OCI-LY1 (cell line): Measurements from ENCODE around the gene FBXW8.

Experiments
- H2AFZ ChIP-seq: fragments of 200-600 bp; sonication (generic), shearing (Covaris generic); 2 replicates; pipeline ENCODE4 v1.6.0; 2014; ENCODE audit warnings: antibody characterized with exemption, mild to moderate bottlenecking, low read length
- H3F3A ChIP-seq: fragments of 200-600 bp; sonication (generic), shearing (Covaris generic); 2 replicates; pipeline ENCODE4 v1.6.0; 2014; ENCODE audit warnings: mild to moderate bottlenecking, antibody characterized with exemption, low read length, moderate library complexity; ENCODE audit not compliant: insufficient read depth
- H3K27ac ChIP-seq: fragments of 200-600 bp; sonication (generic); 2 replicates; pipeline ENCODE4 v1.5.1; 2014; ENCODE audit warnings: low read length, mixed run types, mild to moderate bottlenecking, low read depth; ENCODE audit not compliant: poor library complexity, severe bottlenecking
- H3K27me3 ChIP-seq: fragments of 200-600 bp; sonication (generic); 2 replicates; pipeline ENCODE4 v1.6.0; 2014; ENCODE audit warnings: antibody characterized with exemption, mild to moderate bottlenecking, low read length, moderate library complexity; ENCODE audit not compliant: insufficient read depth
- H3K36me3 ChIP-seq: fragments of 200-600 bp; sonication (generic); 2 replicates; pipeline ENCODE4 v1.6.1; 2014; ENCODE audit warnings: mild to moderate bottlenecking, antibody characterized with exemption, low read length, moderate library complexity, mixed read lengths; ENCODE audit not compliant: insufficient read depth
- H3K4me1 ChIP-seq: fragments of 200-600 bp; sonication (generic); 2 replicates; pipeline ENCODE4 v1.5.1; 2014; ENCODE audit warnings: mild to moderate bottlenecking, low read length, moderate library complexity; ENCODE audit not compliant: insufficient read depth, severe bottlenecking
- H3K4me2 ChIP-seq: fragments of 200-600 bp; sonication (generic), shearing (Covaris generic); 2 replicates; pipeline ENCODE4 v1.6.1; 2014; ENCODE audit warnings: low read length
- H3K4me3 ChIP-seq: fragments of 200-600 bp; sonication (generic); 2 replicates; pipeline ENCODE4 v1.5.1; 2014; ENCODE audit warnings: low read length, low read depth, mild to moderate bottlenecking, mixed read lengths; ENCODE audit not compliant: poor library complexity, severe bottlenecking
- H3K79me2 ChIP-seq: fragments of 200-600 bp; shearing (Covaris generic); 2 replicates; pipeline ENCODE4 v1.6.1; 2016; ENCODE audit warnings: mixed run types, low read length, mixed read lengths; ENCODE audit not compliant: insufficient read depth
- H3K9ac ChIP-seq: fragments of 200-600 bp; sonication (generic), shearing (Covaris generic); 2 replicates; pipeline ENCODE4 v1.6.1; 2014; ENCODE audit warnings: mild to moderate bottlenecking, low read length, mixed read lengths
- H3K9me2 ChIP-seq: fragments of 200-600 bp; sonication (generic), shearing (Covaris generic); 2 replicates; pipeline ENCODE4 v1.6.1; 2014; ENCODE audit warnings: low read depth, mild to moderate bottlenecking, low read length, mixed read lengths
- H3K9me3 ChIP-seq: fragments of 200-600 bp; shearing (Covaris generic); 2 replicates; pipeline ENCODE4 v1.6.1; 2014; ENCODE audit warnings: low read length, mixed read lengths
- H4K20me1 ChIP-seq: fragments of 200-600 bp; sonication (generic), shearing (Covaris generic); 2 replicates; pipeline ENCODE4 v1.6.0; 2016; ENCODE audit warnings: mild to moderate bottlenecking, low read length; ENCODE audit not compliant: insufficient read depth
- EZH2 ChIP-seq: fragments of 200-600 bp; sonication (generic), shearing (Covaris generic); IDR thresholded peaks from 2 replicates; pipeline ENCODE4 v1.8.0; 2017; ENCODE audit warnings: borderline replicate concordance, mixed run types, mild to moderate bottlenecking, antibody characterized with exemption, low read length, moderate library complexity, mixed read lengths
- TF ChIP-seq, protein P1 (sequence below): fragments of 200-600 bp; sonication (generic), shearing (Covaris generic); IDR thresholded peaks from 2 replicates; pipeline ENCODE4 v1.5.1; 2017; ENCODE audit warnings: mild to moderate bottlenecking, antibody characterized with exemption, low read length, moderate library complexity, mixed read lengths

Gene FBXW8

DNA sequence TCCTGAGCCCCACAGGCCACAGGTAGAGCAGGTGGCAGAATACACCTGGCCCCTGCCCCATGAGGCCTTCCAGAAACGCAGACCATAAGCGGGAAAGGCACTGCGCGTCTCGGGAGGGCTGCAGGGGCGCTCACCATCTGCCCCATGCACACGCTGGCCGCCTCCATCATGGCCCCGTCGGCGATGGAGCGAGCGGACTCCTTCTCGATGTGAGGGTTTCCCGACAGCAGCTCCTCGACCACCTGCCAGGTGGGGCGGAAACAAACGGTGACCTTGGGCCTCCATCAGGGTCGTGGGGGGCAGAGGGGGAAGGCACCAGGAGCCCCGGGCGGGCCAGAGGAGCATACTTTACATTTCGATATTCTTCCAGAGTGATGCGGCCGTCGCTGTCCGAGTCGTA is 135.7 kb downstream of the FBXW8 start:
- no peaks in the 10 kb centered on the region for H3K9me3 ChIP-seq
- no peak overlapping the region for H3K4me3 ChIP-seq
- H3K4me2 ChIP-seq = no peak overlapping the region
- no peak overlapping the region for H3K27ac ChIP-seq
- H2AFZ ChIP-seq = no peak overlapping the region
- no peaks in the 10 kb centered on the region for H3K36me3 ChIP-seq
- no peaks in the 10 kb centered on the region for H3K4me1 ChIP-seq
- H4K20me1 ChIP-seq = no peaks in the 10 kb centered on the region
- H3F3A ChIP-seq = no peaks in the 10 kb centered on the region
- no peaks in the 10 kb centered on the region for H3K9me2 ChIP-seq
- no peak overlapping the region for H3K9ac ChIP-seq
- H3K27me3 ChIP-seq = peaks cover 10% of the 10 kb centered on the region; the same call in 1 of the 2 replicates
- no peaks in the 10 kb centered on the region for H3K79me2 ChIP-seq
- TF ChIP-seq, protein P1, sequence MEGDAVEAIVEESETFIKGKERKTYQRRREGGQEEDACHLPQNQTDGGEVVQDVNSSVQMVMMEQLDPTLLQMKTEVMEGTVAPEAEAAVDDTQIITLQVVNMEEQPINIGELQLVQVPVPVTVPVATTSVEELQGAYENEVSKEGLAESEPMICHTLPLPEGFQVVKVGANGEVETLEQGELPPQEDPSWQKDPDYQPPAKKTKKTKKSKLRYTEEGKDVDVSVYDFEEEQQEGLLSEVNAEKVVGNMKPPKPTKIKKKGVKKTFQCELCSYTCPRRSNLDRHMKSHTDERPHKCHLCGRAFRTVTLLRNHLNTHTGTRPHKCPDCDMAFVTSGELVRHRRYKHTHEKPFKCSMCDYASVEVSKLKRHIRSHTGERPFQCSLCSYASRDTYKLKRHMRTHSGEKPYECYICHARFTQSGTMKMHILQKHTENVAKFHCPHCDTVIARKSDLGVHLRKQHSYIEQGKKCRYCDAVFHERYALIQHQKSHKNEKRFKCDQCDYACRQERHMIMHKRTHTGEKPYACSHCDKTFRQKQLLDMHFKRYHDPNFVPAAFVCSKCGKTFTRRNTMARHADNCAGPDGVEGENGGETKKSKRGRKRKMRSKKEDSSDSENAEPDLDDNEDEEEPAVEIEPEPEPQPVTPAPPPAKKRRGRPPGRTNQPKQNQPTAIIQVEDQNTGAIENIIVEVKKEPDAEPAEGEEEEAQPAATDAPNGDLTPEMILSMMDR = no peak
- no peak for TF ChIP-seq EZH2

DNA sequence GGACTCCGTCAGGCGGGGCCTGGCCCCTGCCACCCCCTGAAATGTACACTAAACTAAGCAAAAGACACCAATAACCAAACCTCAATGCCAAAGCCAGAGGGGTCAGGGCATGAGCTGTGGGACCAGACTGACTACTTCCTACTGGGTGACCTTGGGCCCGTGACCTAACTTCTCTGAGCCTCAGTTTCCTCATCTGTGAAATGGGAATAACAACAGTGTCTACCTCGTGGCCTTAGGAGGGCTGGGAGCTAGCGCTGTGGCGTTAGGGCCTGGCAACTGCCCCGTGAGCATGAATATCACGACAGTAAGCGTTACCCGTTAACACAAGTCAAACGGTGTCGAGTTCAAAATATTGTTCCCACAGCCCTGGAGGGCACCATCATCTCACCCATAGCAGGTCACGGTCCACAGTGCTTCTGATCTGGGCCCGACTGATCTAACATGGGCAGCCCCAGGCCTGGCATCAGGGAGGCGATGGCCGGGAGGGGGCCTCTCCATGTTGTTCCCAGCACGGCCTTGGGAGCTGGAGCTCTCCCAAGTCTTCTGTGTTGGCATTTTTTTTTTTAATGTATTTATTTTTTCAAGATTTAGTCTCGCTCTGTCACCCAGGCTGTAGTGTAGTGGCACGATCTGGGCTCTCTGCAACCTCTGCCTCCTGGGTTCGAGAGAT is 136.2 kb downstream of the FBXW8 start:
- no peaks in the 10 kb centered on the region for H3K79me2 ChIP-seq
- no peaks in the 10 kb centered on the region for H3K9me2 ChIP-seq
- H3K27ac ChIP-seq = no peak overlapping the region
- no peaks in the 10 kb centered on the region for H4K20me1 ChIP-seq
- TF ChIP-seq EZH2 = no peak
- TF ChIP-seq, protein P1 = no peak
- H3K9me3 ChIP-seq = no peaks in the 10 kb centered on the region
- no peak overlapping the region for H3K4me3 ChIP-seq
- H3K36me3 ChIP-seq = no peaks in the 10 kb centered on the region
- peaks cover 6% of the 10 kb centered on the region; the same call in 1 of the 2 replicates for H3K27me3 ChIP-seq
- H3F3A ChIP-seq = no peaks in the 10 kb centered on the region
- H2AFZ ChIP-seq = no peak overlapping the region
- no peaks in the 10 kb centered on the region for H3K4me1 ChIP-seq
- no peak overlapping the region for H3K4me2 ChIP-seq
- no peak overlapping the region for H3K9ac ChIP-seq

DNA sequence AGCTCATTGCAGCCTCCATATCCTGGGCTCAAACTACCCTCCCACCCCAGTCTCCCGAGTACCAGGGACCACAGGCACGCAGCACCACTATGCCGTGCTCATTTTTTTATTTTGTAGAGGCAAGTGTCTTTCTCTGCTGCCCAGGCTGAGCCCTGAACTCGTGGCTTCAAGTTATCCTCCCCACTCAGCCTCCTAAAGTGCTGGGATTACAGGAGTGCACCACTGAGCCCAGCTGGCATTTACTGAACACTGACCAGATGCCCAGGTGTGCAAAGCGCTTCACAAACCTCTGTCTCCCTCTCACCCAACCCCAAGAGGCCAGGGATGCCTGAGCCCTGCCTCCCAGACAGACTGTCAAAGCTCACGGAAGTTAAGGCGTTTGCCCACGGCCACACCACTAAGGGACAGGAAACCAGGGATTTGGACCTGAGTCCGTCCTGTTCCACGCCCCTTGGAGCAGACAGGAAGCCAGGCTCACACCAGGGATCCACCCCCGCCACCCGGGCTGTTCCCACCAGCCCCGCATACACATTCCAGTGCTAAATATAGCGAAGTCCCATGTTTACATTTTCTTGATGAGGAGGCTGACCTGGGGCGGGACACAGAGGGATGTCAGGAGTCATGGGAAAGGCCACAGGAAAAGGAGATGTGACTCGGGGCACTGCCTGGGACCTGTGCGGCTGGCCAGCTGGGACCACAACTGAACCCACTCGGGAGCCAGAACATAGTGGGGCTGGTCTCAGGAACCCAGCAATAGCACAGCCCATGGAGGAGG is 137.2 kb downstream of the FBXW8 start:
- no peak for TF ChIP-seq EZH2
- TF ChIP-seq, protein P1 = no peak
- H3K4me3 ChIP-seq = no peak overlapping the region
- H3K9ac ChIP-seq = no peak overlapping the region
- H3K9me3 ChIP-seq = no peaks in the 10 kb centered on the region
- H3K27me3 ChIP-seq = peaks cover 6% of the 10 kb centered on the region; the same call in 1 of the 2 replicates
- H3F3A ChIP-seq = no peaks in the 10 kb centered on the region
- H3K4me2 ChIP-seq = no peak overlapping the region
- H3K79me2 ChIP-seq = no peaks in the 10 kb centered on the region
- H2AFZ ChIP-seq = no peak overlapping the region
- H3K4me1 ChIP-seq = peaks cover 7% of the 10 kb centered on the region
- H3K27ac ChIP-seq = no peak overlapping the region
- no peaks in the 10 kb centered on the region for H3K36me3 ChIP-seq
- H4K20me1 ChIP-seq = no peaks in the 10 kb centered on the region
- H3K9me2 ChIP-seq = no peaks in the 10 kb centered on the region
